ENCODE data around the gene CCNO. TPM values are rescaled to one million over a fixed set of nuclear protein-coding genes. Genes with fewer than 3 reads are reported as not detected.

The CCNO gene
- total RNA-seq, 2 donors from 2014 or later, result 7.3 to 10.5 TPM

- ATAC-seq (no peak), DNase-seq (no peak)
- TF ChIP-seq, protein P1, sequence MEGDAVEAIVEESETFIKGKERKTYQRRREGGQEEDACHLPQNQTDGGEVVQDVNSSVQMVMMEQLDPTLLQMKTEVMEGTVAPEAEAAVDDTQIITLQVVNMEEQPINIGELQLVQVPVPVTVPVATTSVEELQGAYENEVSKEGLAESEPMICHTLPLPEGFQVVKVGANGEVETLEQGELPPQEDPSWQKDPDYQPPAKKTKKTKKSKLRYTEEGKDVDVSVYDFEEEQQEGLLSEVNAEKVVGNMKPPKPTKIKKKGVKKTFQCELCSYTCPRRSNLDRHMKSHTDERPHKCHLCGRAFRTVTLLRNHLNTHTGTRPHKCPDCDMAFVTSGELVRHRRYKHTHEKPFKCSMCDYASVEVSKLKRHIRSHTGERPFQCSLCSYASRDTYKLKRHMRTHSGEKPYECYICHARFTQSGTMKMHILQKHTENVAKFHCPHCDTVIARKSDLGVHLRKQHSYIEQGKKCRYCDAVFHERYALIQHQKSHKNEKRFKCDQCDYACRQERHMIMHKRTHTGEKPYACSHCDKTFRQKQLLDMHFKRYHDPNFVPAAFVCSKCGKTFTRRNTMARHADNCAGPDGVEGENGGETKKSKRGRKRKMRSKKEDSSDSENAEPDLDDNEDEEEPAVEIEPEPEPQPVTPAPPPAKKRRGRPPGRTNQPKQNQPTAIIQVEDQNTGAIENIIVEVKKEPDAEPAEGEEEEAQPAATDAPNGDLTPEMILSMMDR (IDR thresholded peaks at IDR 0.05), result no peak
- TF ChIP-seq POLR2A (IDR thresholded peaks at IDR 0.05), result no peak
- WGBS, 2 donors, result 55% methylated on average over 3 of the region's 3 CpGs
- intact Hi-C loops (cut with DNase I), result no loop called here
- H3K4me1 ChIP-seq, result peaks cover 35% of the 10 kb centered on the region
- H3K36me3 ChIP-seq (replicated peaks in 1 of 2; ENCODE audit: insufficient read depth in 1 of 2, low read depth in 2 of 2), result no peaks in the 10 kb centered on the region
- H3K27me3 ChIP-seq, result no peaks in the 10 kb centered on the region
- no peak overlapping the region for H3K4me3 ChIP-seq
- H3K27ac ChIP-seq, result peak overlapping the region in 3 of 4 donors; percentile 2 to 68 (median 37)
- no peaks in the 10 kb centered on the region for H3K9me3 ChIP-seq
Measured at GRCh38 chr5:55219770-55220169, 13.6 kb downstream of the CCNO start.

GRCh38 chr5:55218967-55219366 is 14.4 kb downstream of the CCNO start:
- TF ChIP-seq POLR2A (IDR thresholded peaks at IDR 0.05), result no peak
- TF ChIP-seq, protein P1 (IDR thresholded peaks at IDR 0.05), result peak in 2 of 7 experiments; percentile 13 to 31
- WGBS, 2 donors, result 9 to 11% methylated on average over 4 of the region's 4 CpGs
- Histone ChIP-seq H3K4me3 (no peak overlapping the region), H3K9me3 (no peaks in the 10 kb centered on the region), H3K27me3 (no peaks in the 10 kb centered on the region), H3K27ac (peak overlapping the region in 3 of 4 donors; percentile 37 to 68 (median 54)), H3K4me1 (peaks cover 35% of the 10 kb centered on the region), H3K36me3 (replicated peaks in 1 of 2; ENCODE audit: insufficient read depth in 1 of 2, low read depth in 2 of 2) (no peaks in the 10 kb centered on the region)
- intact Hi-C loops (cut with DNase I), result no loop called here
- DNase-seq (peak; percentile 96 to 99 (median 97)), ATAC-seq (peak; percentile 99)

DNA sequence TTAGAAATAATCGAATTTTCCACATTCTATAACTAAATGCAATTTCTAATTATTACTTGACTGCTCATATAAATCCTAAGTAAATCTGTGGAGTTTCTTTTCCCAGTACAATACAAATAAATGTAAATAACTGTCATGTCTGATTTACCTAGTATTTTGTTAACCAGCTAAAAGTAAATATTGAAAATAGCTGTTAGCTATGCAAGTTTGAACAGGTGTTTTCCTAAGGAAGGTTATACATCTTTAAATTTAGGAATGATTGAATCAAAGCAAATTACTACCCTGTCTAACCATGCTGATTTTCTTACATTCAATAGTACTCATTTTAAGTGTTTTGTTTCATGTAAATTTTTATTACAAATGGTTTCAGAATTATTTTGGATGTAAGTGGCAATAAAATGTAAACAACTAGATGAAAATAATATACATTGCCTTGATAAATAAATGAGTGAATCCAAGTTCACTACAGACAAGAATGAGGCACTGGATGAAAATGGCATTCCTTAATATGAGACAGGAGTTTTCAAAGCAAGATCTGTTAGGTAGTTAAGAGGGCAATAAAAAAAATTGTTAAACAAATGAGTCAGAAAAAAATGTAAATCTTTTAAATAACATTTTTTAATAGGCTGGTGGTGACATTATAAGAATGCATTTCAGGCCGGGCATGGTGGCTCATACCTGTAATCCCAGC is 22.1 kb downstream of the CCNO start:
- H3K36me3 ChIP-seq (replicated peaks in 1 of 2; ENCODE audit: insufficient read depth in 1 of 2, low read depth in 2 of 2), result no peaks in the 10 kb centered on the region
- no peaks in the 10 kb centered on the region for H3K27me3 ChIP-seq
- DNase-seq, result no peak
- WGBS, 2 donors, result 69 to 72% methylated on average over 2 of the region's 2 CpGs
- no peak overlapping the region for H3K27ac ChIP-seq
- H3K9me3 ChIP-seq, result no peaks in the 10 kb centered on the region
- no peak overlapping the region for H3K4me3 ChIP-seq
- H3K4me1 ChIP-seq, result no peaks in the 10 kb centered on the region
- ATAC-seq, result no peak
- intact Hi-C loops (cut with DNase I), result no loop called here
- TF ChIP-seq, protein P1 (IDR thresholded peaks at IDR 0.05), result no peak
- no peak for TF ChIP-seq POLR2A (IDR thresholded peaks at IDR 0.05)

GRCh38 chr5:55205001-55205400 is 28.4 kb downstream of the CCNO start:
- TF ChIP-seq, protein P1 (IDR thresholded peaks at IDR 0.05), result no peak
- TF ChIP-seq POLR2A (IDR thresholded peaks at IDR 0.05), result no peak
- Histone ChIP-seq H3K36me3 (replicated peaks in 1 of 2; ENCODE audit: insufficient read depth in 1 of 2, low read depth in 2 of 2) (no peaks in the 10 kb centered on the region), H3K27ac (no peak overlapping the region), H3K9me3 (no peaks in the 10 kb centered on the region), H3K4me1 (no peaks in the 10 kb centered on the region), H3K4me3 (no peak overlapping the region), H3K27me3 (no peaks in the 10 kb centered on the region)
- DNase-seq (no peak), ATAC-seq (no peak)
- 41 to 52% methylated on average over 2 of the region's 2 CpGs for WGBS, 2 donors
- intact Hi-C loops (cut with DNase I), result no loop called here

DNA sequence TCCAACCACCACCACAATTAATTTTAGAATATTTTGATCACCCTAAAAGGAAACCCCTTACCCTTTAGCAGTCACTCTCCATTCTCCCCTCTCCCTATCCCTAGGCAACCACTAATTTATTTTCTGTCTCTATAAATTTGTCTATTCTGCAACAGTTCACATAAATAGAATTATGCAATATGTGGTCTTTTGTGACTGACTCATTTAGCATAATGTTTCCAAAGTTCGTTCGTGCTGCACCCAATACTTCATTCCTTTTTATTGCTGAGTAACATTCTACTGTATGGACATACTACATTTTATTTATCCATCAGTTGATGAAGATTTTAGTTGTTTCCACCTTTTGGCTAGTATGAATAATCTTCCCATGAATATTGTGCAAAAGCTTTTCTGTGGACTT is 42.2 kb downstream of the CCNO start:
- H3K4me3 ChIP-seq, result no peak overlapping the region
- no peaks in the 10 kb centered on the region for H3K27me3 ChIP-seq
- DNase-seq (no peak), ATAC-seq (no peak)
- H3K27ac ChIP-seq, result no peak overlapping the region
- no peak for TF ChIP-seq POLR2A (IDR thresholded peaks at IDR 0.05)
- TF ChIP-seq, protein P1 (IDR thresholded peaks at IDR 0.05), result no peak
- peaks cover 16% of the 10 kb centered on the region for H3K4me1 ChIP-seq
- H3K9me3 ChIP-seq, result no peaks in the 10 kb centered on the region
- 83 to 85% methylated on average over 2 of the region's 2 CpGs for WGBS, 2 donors
- intact Hi-C loops (cut with DNase I), result no loop called here
- no peaks in the 10 kb centered on the region for H3K36me3 ChIP-seq (replicated peaks in 1 of 2; ENCODE audit: insufficient read depth in 1 of 2, low read depth in 2 of 2)

All from body of pancreas (tissue), 4 donors.